NT2/D1 (cell line): Measurements from ENCODE around the gene HSP90AB1.

Source experiments
- DNase-seq: peaks from one replicate; pipeline ENCODE4 v3.0.0-alpha.2; 2011; ENCODE audit warnings: low read depth, low spot score
- H3K27me3 ChIP-seq: 2 replicates; pipeline ENCODE4 v1.6.0; 2011; ENCODE audit warnings: mild to moderate bottlenecking; ENCODE audit not compliant: insufficient read length, insufficient read depth
- H3K36me3 ChIP-seq: 2 replicates; pipeline ENCODE4 v1.6.1; 2011; ENCODE audit warnings: mild to moderate bottlenecking, low read length, mixed read lengths; ENCODE audit not compliant: insufficient read depth, insufficient read length
- H3K4me1 ChIP-seq: 2 replicates; pipeline ENCODE4 v1.5.1; 2011; ENCODE audit not compliant: insufficient read depth, insufficient read length
- H3K4me3 ChIP-seq: 2 replicates; pipeline ENCODE4 v1.5.1; 2011; ENCODE audit warnings: low read depth; ENCODE audit not compliant: insufficient read length
- H3K9ac ChIP-seq: 2 replicates; pipeline ENCODE4 v1.6.0; 2011; ENCODE audit warnings: low read depth; ENCODE audit not compliant: insufficient read length
- H3K9me3 ChIP-seq: 2 replicates; pipeline ENCODE4 v1.5.1; 2011; ENCODE audit warnings: mild to moderate bottlenecking, low read length; ENCODE audit not compliant: insufficient read depth
- SUZ12 ChIP-seq: IDR thresholded peaks from 2 replicates; pipeline ENCODE4 v1.6.1; 2011; ENCODE audit not compliant: insufficient read length, insufficient read depth; ENCODE audit errors: extremely low read depth
- YY1 ChIP-seq: IDR thresholded peaks from 2 replicates; pipeline ENCODE4 v1.6.1; 2011; ENCODE audit not compliant: insufficient read length, insufficient read depth
- ZNF274 ChIP-seq: IDR thresholded peaks from 2 replicates; pipeline ENCODE4 v1.6.1; 2011; ENCODE audit warnings: mild to moderate bottlenecking, low read depth, low read length

The HSP90AB1 gene

GRCh38 chr6:44276667-44277640 is 30.1 kb downstream of the HSP90AB1 start:
- H3K27me3 ChIP-seq: no peaks in the 10 kb centered on the region

GRCh38 chr6:44277763-44278162 is 30.9 kb downstream of the HSP90AB1 start:
- H3K4me3 ChIP-seq: no peak overlapping the region
- no peak overlapping the region for H3K9ac ChIP-seq

More at GRCh38 chr6:44276667-44277640, 30.1 kb downstream of the HSP90AB1 start:
- Histone ChIP-seq H3K9me3 (no peaks in the 10 kb centered on the region), H3K4me3 (no peak overlapping the region), H3K4me1 (no peaks in the 10 kb centered on the region), H3K9ac (no peak overlapping the region), H3K36me3 (no peaks in the 10 kb centered on the region)
- DNase-seq: no peak
- TF ChIP-seq ZNF274 (no peak), SUZ12 (no peak), YY1 (no peak)

GRCh38 chr6:44278315-44278714 is 31.4 kb downstream of the HSP90AB1 start:
- no peaks in the 10 kb centered on the region for H3K27me3 ChIP-seq
- H3K9me3 ChIP-seq: no peaks in the 10 kb centered on the region
- no peak overlapping the region for H3K9ac ChIP-seq
- no peak overlapping the region for H3K4me3 ChIP-seq
- no peaks in the 10 kb centered on the region for H3K4me1 ChIP-seq
- no peak for DNase-seq
- no peaks in the 10 kb centered on the region for H3K36me3 ChIP-seq
- TF ChIP-seq ZNF274 (no peak), YY1 (no peak), SUZ12 (no peak)

More at GRCh38 chr6:44277763-44278162, 30.9 kb downstream of the HSP90AB1 start:
- DNase-seq: no peak
- Histone ChIP-seq H3K36me3 (no peaks in the 10 kb centered on the region), H3K4me1 (no peaks in the 10 kb centered on the region), H3K27me3 (no peaks in the 10 kb centered on the region), H3K9me3 (no peaks in the 10 kb centered on the region)
- TF ChIP-seq ZNF274 (no peak), SUZ12 (no peak)

- Histone ChIP-seq H3K27me3 (peaks cover 3% of the 10 kb centered on the region), H3K9me3 (no peaks in the 10 kb centered on the region)
- DNase-seq: no peak
Observed at GRCh38 chr6:44278774-44279697, 32.1 kb downstream of the HSP90AB1 start.

GRCh38 chr6:44284121-44284520 is 37.2 kb downstream of the HSP90AB1 start:
- TF ChIP-seq SUZ12: no peak
- TF ChIP-seq ZNF274: no peak
- TF ChIP-seq YY1: no peak
- Histone ChIP-seq H3K9ac (no peak overlapping the region), H3K9me3 (no peaks in the 10 kb centered on the region), H3K27me3 (peaks cover 9% of the 10 kb centered on the region), H3K4me1 (no peaks in the 10 kb centered on the region), H3K36me3 (no peaks in the 10 kb centered on the region), H3K4me3 (no peak overlapping the region)
- no peak for DNase-seq

More at GRCh38 chr6:44278774-44279697, 32.1 kb downstream of the HSP90AB1 start:
- Histone ChIP-seq H3K9ac (no peak overlapping the region), H3K4me3 (no peak overlapping the region), H3K4me1 (no peaks in the 10 kb centered on the region), H3K36me3 (no peaks in the 10 kb centered on the region)
- no peak for TF ChIP-seq ZNF274
- TF ChIP-seq YY1: no peak
- TF ChIP-seq SUZ12: no peak

- no peak overlapping the region for H3K9ac ChIP-seq
- DNase-seq: no peak
- TF ChIP-seq YY1: no peak
- no peak for TF ChIP-seq SUZ12
- TF ChIP-seq ZNF274: no peak
- no peaks in the 10 kb centered on the region for H3K9me3 ChIP-seq
- H3K36me3 ChIP-seq: no peaks in the 10 kb centered on the region
- no peaks in the 10 kb centered on the region for H3K4me1 ChIP-seq
- no peak overlapping the region for H3K4me3 ChIP-seq
- peaks cover 9% of the 10 kb centered on the region for H3K27me3 ChIP-seq
Observed at GRCh38 chr6:44284867-44285266, 38.0 kb downstream of the HSP90AB1 start.

- no peak for TF ChIP-seq ZNF274
- no peak for TF ChIP-seq YY1
- TF ChIP-seq SUZ12: no peak
- H3K36me3 ChIP-seq: no peaks in the 10 kb centered on the region
- no peak for DNase-seq
- H3K9me3 ChIP-seq: no peaks in the 10 kb centered on the region
- H3K4me1 ChIP-seq: no peaks in the 10 kb centered on the region
- H3K9ac ChIP-seq: no peak overlapping the region
- no peak overlapping the region for H3K4me3 ChIP-seq
- H3K27me3 ChIP-seq: peaks cover 9% of the 10 kb centered on the region
Observed at GRCh38 chr6:44285552-44286284, 38.8 kb downstream of the HSP90AB1 start.
